ENCODE results near the gene NME5. TPM values are rescaled to one million over a fixed set of nuclear protein-coding genes. Genes with fewer than 3 reads are reported as not detected.
"Not testable (repeated sequence)": the region's sequence is repeated elsewhere in the genome, so short reads cannot be mapped to it uniquely, and the experiment has no call there.

NME5 gene
- total RNA-seq, 2 donors from 2014 or later, result 5.8 to 6.6 TPM

- intact Hi-C loops (cut with DNase I), result no loop called here
- Histone ChIP-seq H3K27me3 (replicated peaks; ENCODE audit: insufficient read depth) (no peaks in the 10 kb centered on the region), H3K27ac (no peak within 1 kb of the TSS), H3K4me3 (no peak within 1 kb of the TSS), H3K36me3 (no peaks in the 10 kb centered on the region), H3K4me1 (replicated peaks) (no peaks in the 10 kb centered on the region), H3K9me3 (no peaks in the 10 kb centered on the region)
- no peak for DNase-seq (ENCODE audit: low spot score)
- 71% methylated on average over 5 of the region's 5 CpGs for WGBS
- TF ChIP-seq POLR2A (IDR thresholded peaks at IDR 0.05), result no peak
- TF ChIP-seq CTCF (IDR thresholded peaks at IDR 0.05), result no peak
- TF ChIP-seq POLR2AphosphoS5 (IDR thresholded peaks at IDR 0.05), result no peak
These were observed 55.5 kb downstream of the NME5 start, which contains the start of gene WNT8A for GRCh38 chr5:138083702-138084101. WNT8A (plus strand) TSS chr5:138084033; CDS start chr5:138084128, 95 bp downstream.

GRCh38 chr5:138082033-138082432, 57.2 kb downstream of the NME5 start:
- Histone ChIP-seq H3K27ac (no peak overlapping the region), H3K4me1 (replicated peaks) (no peaks in the 10 kb centered on the region), H3K4me3 (no peak overlapping the region), H3K9me3 (no peaks in the 10 kb centered on the region), H3K27me3 (replicated peaks; ENCODE audit: insufficient read depth) (no peaks in the 10 kb centered on the region), H3K36me3 (no peaks in the 10 kb centered on the region)
- TF ChIP-seq POLR2AphosphoS5 (IDR thresholded peaks at IDR 0.05), result no peak
- TF ChIP-seq CTCF (IDR thresholded peaks at IDR 0.05), result no peak
- no peak for TF ChIP-seq POLR2A (IDR thresholded peaks at IDR 0.05)
- DNase-seq (ENCODE audit: low spot score), result no peak
- whole genome bisulfite sequencing, result 87% methylated on average over 4 of the region's 4 CpGs
- intact Hi-C loops (cut with DNase I), result no loop called here

GRCh38 chr5:138078006-138078643, 61.1 kb downstream of the NME5 start:
- Histone ChIP-seq H3K27ac (no peak overlapping the region), H3K9me3 (no peaks in the 10 kb centered on the region), H3K27me3 (replicated peaks; ENCODE audit: insufficient read depth) (no peaks in the 10 kb centered on the region), H3K4me1 (replicated peaks) (no peaks in the 10 kb centered on the region), H3K36me3 (no peaks in the 10 kb centered on the region), H3K4me3 (no peak overlapping the region)
- TF ChIP-seq CTCF (IDR thresholded peaks at IDR 0.05), result no peak
- TF ChIP-seq POLR2AphosphoS5 (IDR thresholded peaks at IDR 0.05), result no peak
- TF ChIP-seq POLR2A (IDR thresholded peaks at IDR 0.05), result no peak
- no peak for DNase-seq (ENCODE audit: low spot score)
- intact Hi-C loops (cut with DNase I), result no loop called here
- WGBS, result 36% methylated on average over 1 of the region's 1 CpG

- 28% methylated on average over 5 of the region's 5 CpGs for WGBS
- peak; percentile 48 for DNase-seq (ENCODE audit: low spot score)
- H3K4me3 ChIP-seq, result no peak overlapping the region
- H3K36me3 ChIP-seq, result no peaks in the 10 kb centered on the region
- no peaks in the 10 kb centered on the region for H3K27me3 ChIP-seq (replicated peaks; ENCODE audit: insufficient read depth)
- H3K9me3 ChIP-seq, result no peaks in the 10 kb centered on the region
- no peak overlapping the region for H3K27ac ChIP-seq
- intact Hi-C loops (cut with DNase I), result loop anchor here (2.0 kb wide), 1 partner anchor 56 kb away; no protein-coding TSS in a partner anchor
- TF ChIP-seq CTCF (IDR thresholded peaks at IDR 0.05) (peak; percentile 60 to 78 (median 72)), POLR2AphosphoS5 (IDR thresholded peaks at IDR 0.05) (peak; percentile 37), POLR2A (IDR thresholded peaks at IDR 0.05) (no peak)
- no peaks in the 10 kb centered on the region for H3K4me1 ChIP-seq (replicated peaks)
These were observed 62.0 kb downstream of the NME5 start for GRCh38 chr5:138077064-138077696.

GRCh38 chr5:138070026-138070425, 69.2 kb downstream of the NME5 start:
- H3K4me3 ChIP-seq; intact Hi-C loops (cut with DNase I); H3K36me3 ChIP-seq; H3K9me3 ChIP-seq; H3K27me3 ChIP-seq (replicated peaks; ENCODE audit: insufficient read depth); H3K4me1 ChIP-seq (replicated peaks); DNase-seq (ENCODE audit: low spot score); H3K27ac ChIP-seq: not testable (repeated sequence)
- 90% methylated on average over 19 of the region's 32 CpGs for WGBS

Measured in prostate gland (tissue), 2 donors.